ENCODE measurements around the gene PCNX3.

PCNX3 gene

DNA sequence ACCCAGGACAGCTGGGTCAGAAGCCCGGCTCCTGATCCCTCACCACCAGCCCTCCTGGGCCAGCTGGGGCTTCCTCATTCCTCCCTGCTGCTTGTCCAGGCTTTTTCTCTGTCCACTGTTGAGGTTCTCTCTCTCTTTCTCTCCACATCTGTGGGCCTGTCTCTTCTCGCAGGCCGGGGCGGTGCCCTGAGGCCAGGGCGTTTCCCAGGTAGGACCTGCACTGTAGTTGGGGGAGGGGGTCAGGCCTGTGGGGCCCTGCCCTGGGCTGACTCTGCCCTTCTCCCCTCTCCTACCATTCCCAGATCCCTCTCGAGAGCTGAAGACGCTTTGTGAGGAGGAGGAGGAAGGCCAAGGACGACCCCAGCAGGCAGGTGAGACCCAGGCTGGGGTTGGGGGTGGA is 34.8 kb upstream of the PCNX3 start:
- H3K4me3 ChIP-seq (ENCODE audit: low read length): no peak overlapping the region

DNA sequence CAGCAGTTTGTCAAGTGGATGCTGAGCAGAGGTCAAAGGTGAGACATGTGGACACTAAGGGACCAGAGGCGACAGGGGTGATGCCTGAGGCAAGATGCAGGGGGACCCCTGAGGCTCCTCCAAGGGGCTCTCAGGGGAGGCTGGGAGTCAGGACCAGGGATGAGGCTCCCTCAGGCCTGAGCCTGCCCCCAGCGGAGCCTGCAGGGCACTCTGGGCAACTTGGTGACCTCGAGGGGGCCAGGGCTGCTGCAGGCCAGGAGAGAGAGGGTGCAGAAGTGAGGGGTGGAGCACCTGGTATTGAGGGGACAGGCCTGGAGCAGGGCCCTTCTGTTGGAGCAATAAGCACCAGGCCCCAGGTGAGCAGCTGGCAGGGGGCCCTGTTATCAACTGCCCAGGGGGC is 33.6 kb upstream of the PCNX3 start:
- no peak overlapping the region for H3K4me3 ChIP-seq (ENCODE audit: low read length)
- DNase-seq (ENCODE audit: low read depth): no peak
- TF ChIP-seq, protein P1, sequence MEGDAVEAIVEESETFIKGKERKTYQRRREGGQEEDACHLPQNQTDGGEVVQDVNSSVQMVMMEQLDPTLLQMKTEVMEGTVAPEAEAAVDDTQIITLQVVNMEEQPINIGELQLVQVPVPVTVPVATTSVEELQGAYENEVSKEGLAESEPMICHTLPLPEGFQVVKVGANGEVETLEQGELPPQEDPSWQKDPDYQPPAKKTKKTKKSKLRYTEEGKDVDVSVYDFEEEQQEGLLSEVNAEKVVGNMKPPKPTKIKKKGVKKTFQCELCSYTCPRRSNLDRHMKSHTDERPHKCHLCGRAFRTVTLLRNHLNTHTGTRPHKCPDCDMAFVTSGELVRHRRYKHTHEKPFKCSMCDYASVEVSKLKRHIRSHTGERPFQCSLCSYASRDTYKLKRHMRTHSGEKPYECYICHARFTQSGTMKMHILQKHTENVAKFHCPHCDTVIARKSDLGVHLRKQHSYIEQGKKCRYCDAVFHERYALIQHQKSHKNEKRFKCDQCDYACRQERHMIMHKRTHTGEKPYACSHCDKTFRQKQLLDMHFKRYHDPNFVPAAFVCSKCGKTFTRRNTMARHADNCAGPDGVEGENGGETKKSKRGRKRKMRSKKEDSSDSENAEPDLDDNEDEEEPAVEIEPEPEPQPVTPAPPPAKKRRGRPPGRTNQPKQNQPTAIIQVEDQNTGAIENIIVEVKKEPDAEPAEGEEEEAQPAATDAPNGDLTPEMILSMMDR (conservative IDR thresholded peaks at IDR 0.05; ENCODE audit: low read depth, low read length): no peak

More for the DNA sequence above, 34.8 kb upstream of the PCNX3 start:
- TF ChIP-seq, protein P1 (conservative IDR thresholded peaks at IDR 0.05; ENCODE audit: low read depth, low read length): no peak
- DNase-seq (ENCODE audit: low read depth): no peak

DNA sequence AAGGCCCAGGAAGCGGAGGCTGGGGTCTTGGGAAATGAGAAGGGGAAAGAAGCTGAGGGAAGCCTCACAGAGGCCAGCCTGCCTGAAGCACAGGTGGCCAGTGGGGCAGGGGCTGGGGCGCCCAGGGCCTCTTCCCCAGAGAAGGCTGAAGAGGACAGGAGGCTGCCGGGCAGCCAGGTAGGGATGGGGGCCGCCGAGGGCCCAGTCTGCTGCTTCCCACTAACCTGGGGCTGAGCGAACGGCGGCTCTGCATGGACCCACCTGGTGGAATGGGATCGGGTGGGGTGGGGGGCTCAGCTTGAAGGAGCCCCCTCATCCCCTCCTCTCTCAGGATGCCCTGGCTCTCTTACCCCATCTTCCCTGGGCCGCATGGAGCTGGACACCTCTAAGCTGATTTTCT is 32.0 kb upstream of the PCNX3 start:
- TF ChIP-seq, protein P1 (conservative IDR thresholded peaks at IDR 0.05; ENCODE audit: low read depth, low read length): no peak
- DNase-seq (ENCODE audit: low read depth): no peak
- no peak overlapping the region for H3K4me3 ChIP-seq (ENCODE audit: low read length)

DNA sequence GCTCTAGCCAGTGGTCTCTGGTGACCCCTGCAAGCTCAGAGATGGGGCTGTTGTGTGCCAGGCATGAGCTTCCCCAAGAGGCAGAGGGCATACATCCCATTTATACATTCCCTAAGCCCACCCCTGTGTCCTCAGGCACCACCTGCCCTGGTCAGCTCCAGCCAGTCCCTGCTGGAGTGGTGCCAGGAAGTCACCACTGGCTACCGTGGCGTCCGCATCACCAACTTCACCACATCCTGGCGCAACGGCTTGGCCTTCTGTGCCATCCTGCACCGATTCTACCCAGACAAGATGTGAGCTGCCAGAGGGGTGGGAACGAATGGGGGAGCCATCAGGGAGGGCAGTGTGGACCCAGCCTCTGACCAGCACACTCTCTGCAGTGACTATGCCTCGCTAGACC is 31.5 kb upstream of the PCNX3 start:
- TF ChIP-seq, protein P1 (conservative IDR thresholded peaks at IDR 0.05; ENCODE audit: low read depth, low read length): no peak
- no peak overlapping the region for H3K4me3 ChIP-seq (ENCODE audit: low read length)
- DNase-seq (ENCODE audit: low read depth): no peak

DNA sequence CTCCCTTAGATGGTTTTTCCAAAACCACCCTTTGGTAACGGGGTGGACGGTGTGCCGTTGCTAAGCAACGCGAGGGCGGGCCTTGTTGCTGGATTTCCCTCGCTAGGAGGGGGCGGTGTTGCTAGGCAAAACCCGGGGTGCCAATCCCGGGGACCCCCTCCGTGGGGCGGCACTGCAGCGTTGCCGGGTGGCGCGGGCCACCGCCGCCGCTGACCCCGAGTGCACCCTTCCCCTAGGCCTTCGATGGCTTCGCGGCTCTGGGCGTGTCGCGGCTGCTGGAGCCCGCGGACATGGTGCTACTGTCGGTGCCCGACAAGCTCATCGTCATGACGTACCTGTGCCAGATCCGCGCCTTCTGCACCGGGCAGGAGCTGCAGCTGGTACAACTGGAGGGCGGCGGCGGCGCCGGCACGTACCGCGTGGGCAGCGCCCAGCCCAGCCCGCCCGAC is 30.8 kb upstream of the PCNX3 start:
- TF ChIP-seq, protein P1 (conservative IDR thresholded peaks at IDR 0.05; ENCODE audit: low read depth, low read length): no peak
- DNase-seq (ENCODE audit: low read depth): no peak
- H3K4me3 ChIP-seq (ENCODE audit: low read length): no peak overlapping the region

DNA sequence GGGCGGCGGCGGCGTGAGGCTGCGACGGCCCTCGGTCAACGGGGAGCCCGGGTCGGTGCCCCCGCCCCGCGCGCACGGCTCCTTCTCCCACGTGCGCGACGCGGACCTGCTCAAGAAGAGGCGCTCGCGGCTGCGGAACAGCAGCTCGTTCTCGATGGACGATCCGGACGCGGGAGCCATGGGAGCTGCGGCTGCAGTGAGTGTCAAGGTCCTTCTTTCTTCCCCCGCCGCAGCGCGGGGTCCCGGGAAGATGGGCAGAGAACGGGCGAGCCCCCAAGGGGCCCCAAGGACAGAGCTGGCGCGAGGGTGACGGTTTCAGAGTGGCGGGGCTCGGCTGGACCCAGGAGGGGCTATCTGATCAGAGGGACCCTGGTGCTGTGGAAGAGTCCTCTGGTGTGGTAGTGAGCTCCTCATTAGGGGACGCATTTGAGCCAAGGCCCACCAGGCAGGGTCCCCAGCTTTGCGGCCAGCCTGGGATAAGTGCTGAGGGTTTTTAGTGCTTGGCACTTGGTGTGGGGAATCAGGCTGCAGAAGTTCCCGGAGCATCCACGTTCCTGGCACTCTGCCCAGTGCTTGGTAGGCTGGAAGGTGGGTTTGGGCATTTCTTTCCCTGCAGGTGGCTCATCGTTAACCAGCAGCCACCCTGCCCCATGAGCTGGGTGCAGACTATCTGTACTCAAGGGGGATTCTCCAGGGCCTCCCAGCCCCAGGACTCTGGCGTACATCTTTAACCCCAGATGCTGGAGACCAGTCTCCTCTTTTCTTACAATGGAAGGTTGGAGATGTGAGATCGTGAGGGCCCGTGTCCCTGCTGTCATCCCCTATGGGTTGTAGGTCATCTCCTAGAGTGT is 30.0 kb upstream of the PCNX3 start:
- no peak for DNase-seq (ENCODE audit: low read depth)
- H3K4me3 ChIP-seq (ENCODE audit: low read length): no peak overlapping the region
- TF ChIP-seq, protein P1 (conservative IDR thresholded peaks at IDR 0.05; ENCODE audit: low read depth, low read length): no peak

DNA sequence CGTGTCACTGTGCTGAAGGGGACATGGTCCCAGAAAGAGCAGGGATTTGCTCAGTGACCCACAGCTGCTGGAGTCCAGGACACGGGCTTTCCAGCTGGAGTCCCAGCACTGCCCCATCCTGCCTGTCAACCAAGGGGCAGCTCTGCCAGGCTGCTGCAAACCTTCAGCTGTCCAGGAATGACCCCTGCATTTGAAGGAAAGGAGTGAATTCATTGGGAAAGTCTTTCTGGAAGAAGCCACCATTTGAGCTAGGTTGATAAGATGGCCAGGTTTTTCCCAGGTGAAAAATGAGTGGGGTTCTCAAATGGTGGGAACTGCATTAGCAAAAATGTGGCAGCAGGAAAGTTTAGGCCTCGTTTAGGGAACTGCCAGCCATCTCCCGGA is 29.3 kb upstream of the PCNX3 start:
- no peak for DNase-seq (ENCODE audit: low read depth)
- H3K4me3 ChIP-seq (ENCODE audit: low read length): no peak overlapping the region
- TF ChIP-seq, protein P1 (conservative IDR thresholded peaks at IDR 0.05; ENCODE audit: low read depth, low read length): no peak
